Midbrain (tissue), 1 donor: Measurements from ENCODE around the gene XRCC5.
"Not testable (repeated sequence)": the region's sequence is repeated elsewhere in the genome, so short reads cannot be mapped to it uniquely, and the experiment has no call there.

ENCODE experiments used
- DNase-seq: peaks from one replicate; lab custom pipeline; 2025; lab: John Stamatoyannopoulos, UW

Gene XRCC5

DNA sequence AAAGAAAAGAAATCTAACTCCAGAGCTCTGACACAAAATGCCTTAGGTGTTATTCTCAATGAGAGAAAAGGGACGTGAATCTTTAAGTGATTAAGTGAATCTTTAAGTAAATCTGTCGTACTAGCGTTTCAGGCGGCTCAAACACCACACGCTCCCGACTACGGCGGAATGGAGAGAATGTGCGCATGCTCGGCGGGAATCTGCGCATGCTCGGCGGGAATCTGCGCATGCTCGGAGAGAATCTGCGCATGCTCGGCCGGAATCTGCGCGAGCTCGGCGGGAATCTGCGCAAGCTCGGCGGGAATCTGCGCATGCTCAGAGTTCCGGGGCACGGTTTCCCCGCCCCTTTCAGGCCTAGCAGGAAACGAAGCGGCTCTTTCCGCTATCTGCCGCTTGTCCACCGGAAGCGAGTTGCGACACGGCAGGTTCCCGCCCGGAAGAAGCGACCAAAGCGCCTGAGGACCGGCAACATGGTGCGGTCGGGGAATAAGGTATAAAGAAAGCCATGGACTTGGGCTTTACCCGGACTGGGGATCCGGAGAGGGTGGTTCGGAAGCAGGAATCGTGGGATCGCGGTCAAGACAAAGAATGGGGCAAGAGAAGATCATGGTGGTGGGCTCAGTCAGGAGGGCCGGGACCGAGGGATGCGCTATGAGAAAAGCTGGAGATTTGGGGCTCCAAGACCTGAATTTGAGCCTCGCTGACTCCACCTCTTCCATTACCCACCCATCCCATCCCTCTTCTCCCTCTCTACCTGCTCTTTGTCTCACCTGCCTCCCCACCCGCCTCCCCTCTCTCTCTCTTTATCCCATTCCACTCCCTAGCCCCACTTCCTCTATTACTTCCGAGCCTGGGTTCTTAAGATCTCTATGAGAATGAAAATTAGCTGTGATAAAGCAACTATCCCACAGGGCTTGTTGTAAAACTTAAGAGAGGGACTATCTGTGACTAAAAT is at the start of gene XRCC5:
XRCC5 (plus strand) TSS at position 382 of the 955 bp plus-strand sequence; CDS start at position 471, 89 bp downstream.
- DNase-seq: peak; percentile 93

DNA sequence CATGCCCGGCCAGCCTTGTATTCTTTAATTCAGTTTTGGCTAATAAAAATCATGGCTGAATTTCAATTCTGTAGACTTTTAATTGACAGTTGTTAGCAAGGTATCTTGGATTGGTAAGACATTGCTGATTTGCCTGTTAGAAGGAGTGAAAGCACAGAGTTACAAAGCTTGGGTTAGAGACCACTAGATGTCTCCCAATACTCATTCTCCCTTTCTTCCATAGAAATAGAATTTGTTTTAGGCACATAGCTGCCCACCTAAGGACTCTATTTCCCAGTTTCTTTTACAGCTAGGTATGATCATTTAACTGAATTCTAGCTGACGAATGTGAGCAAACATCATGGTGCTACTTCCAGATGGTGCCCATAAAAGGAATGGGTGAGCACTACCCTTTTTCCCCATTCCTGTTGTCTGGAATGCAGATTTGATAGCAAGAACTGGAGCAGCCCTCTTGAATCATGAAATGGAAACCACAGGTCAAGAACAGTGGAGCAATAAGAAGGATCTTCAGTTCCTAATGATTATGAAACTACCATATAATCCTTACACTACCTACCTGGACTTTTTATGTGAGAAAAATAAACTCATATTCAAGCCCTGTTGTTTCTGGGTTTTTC is 45.0 kb upstream of the XRCC5 start:
- DNase-seq: no peak

DNA sequence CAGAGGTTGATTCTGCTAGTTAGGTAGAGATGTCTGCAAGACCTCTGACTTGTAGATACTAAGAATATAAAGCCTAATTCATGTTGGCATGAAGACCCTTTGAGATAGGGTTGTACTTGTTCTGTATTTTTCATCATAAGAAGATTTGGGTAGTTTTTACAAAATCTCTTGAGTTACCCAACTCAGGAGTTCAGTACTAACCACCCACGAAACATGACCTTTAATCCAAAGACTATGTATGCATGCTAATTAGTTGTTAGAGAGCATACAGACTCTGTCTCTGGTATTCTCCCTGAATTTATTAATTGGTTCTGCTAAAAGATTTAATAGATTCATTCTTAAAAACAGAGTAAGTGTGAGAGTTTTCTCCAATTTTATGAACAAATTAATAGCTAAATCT is 44.5 kb upstream of the XRCC5 start:
- no peak for DNase-seq

DNA sequence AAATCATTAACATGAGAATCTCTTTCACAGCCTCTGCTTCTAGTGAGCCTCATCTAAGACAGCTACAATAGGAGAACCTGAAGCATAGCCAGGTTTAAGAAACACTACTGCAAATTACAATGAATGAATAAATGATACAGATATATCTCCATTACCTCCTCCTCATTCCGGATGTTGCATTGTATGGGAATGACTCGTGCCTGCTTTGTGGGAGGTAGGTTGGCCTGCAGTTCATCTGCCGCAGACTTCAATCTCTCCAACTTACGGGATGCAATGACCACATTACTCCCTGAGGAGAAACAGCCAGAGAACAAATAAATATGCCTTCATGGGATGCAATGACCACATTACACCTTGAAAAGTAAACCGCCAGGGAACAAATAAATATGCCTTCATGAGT is 42.9 kb upstream of the XRCC5 start:
- no peak for DNase-seq

DNA sequence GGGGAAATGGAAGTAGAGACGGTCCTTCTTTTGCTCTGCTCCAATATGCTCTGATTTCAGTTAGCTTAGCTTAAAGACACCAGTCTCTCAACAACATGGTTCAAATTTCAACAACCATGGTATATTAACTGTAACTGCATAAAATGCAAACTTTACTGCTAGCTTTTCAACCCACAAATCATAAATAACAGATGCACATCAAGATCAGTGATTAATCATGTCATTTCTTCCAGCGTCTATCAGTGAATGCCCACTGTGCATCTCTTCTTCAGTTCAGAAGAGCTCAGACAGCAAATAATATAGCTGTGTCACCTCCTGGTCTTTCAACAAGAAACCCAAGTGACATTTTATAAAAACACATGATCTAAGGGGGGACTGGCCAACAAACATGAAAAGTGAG is 40.1 kb upstream of the XRCC5 start:
- DNase-seq: no peak

DNA sequence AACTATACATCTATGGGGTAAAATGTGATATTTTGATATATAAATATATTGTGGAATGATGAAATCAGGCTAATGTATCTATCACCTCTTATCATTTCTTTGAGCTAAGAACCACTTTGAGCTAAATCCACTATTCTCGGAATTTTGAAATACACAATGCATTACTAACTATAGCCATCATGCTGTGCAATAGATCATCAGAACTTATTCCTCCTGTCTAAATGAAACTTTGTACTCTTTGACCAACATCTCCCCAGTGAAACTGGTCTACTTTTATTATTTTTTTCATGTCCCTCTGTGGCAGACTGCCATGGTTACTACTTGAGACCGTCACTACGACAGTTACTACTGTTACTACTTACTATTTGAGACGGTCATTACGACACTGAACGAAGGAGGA is 39.0 kb upstream of the XRCC5 start:
- no peak for DNase-seq

DNA sequence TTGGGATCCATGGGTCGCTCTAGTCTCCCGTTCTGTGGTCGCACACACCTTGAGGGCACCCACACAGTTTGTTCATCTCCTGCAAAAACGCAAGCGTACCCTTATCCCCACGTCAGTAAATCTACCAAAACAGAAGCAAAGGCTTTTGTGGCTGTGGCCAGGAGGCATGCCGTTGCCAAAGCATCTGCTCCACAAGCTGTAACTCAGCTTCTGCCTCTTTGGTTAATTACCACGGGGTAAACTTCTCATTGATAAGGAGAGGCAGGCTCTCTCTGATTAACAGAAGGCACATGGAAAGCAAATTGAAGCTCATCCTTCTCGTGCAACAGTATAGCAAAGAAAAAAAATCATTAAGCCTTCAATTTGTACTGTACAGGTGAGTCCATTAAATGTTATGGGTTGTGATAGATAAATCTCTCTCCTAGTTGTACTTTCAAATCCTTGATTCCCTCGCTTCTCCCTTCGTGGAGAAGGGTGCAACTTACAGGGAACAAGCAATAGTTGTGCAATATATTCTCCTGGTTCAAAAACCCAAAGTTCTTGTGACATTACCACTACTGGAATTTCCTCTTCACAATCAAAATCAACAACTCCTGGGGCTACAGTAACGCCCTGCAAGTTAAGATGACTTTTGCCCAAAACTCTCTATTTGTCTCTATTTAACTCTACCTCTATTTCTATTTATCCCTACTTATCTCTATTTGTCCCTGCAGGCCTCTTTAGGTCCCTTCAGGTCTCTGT is 37.9 kb upstream of the XRCC5 start:
- no peak for DNase-seq

DNA sequence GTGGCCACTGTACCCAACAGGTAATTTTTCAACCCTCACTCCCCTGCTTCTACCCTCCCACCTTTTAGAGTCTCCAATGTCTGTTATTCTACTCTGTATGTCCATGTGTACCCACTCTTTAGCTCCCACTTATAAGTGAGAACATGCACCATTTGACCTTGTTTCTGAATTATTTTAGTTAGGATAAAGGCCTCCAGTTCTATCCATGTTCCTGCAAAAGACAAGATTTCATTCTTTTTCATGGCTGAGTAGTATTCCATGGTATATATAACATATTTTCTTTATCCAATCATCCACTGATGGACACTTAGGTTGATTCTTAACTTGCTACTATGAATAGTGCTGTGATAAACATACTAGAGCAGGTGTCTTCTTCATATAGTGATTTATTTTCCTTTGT is 36.7 kb upstream of the XRCC5 start:
- no peak for DNase-seq

DNA sequence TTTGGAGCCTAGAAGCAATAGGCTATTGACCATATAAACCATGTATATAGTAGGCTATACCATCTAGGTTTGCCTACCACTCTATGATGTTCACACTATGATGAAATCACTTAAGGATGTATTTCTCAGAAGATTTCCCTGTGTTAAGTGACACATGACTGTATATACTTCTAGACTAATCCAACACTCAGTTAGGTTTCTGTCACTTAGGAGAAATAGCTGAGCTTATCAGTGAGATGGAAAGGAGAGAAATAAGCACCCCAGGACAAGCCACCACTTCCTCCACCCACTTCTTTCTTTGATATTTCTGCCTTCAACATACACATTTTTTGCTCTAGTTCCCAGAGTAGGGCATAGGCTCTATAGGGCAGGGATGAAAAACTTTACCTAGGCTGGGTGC is 35.4 kb upstream of the XRCC5 start:
- DNase-seq: no peak

DNA sequence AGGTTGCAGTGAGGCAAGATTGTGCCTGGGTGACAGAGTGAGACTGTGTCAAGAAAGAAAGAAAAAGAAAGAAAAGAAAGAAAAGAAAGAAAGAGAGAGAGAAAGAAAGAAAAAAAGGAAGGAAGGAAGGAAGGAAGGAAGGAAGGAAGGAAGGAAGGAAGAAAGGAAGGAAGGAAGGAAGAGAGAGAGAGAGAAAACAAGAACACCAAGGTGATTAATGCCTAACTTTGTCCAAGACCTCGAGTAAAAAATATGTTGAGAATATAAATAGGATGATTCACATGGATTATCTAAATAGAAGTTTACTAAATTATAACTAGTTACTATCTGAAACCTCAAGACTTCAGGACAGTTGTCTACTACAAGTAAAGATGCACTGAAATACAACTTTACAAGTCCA is 34.8 kb upstream of the XRCC5 start:
- no peak for DNase-seq

DNA sequence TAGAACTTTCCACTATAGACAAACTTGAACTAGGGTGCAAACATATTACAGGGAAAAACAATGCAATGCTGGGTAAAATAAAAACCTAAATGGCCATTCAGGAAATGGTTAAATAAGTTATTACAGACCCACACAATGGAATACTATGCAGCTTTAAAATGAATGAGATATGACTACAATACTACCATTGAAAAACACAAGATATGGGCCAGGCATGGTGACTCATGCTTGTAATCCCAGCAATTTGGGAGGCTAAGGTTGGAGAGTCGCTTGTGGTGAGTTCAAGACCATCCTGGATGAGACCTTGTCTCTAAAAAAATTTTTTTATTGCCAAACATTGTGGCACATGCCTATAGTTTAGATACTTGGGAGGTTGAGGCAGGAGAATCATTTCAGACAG is 34.4 kb upstream of the XRCC5 start:
- no peak for DNase-seq

DNA sequence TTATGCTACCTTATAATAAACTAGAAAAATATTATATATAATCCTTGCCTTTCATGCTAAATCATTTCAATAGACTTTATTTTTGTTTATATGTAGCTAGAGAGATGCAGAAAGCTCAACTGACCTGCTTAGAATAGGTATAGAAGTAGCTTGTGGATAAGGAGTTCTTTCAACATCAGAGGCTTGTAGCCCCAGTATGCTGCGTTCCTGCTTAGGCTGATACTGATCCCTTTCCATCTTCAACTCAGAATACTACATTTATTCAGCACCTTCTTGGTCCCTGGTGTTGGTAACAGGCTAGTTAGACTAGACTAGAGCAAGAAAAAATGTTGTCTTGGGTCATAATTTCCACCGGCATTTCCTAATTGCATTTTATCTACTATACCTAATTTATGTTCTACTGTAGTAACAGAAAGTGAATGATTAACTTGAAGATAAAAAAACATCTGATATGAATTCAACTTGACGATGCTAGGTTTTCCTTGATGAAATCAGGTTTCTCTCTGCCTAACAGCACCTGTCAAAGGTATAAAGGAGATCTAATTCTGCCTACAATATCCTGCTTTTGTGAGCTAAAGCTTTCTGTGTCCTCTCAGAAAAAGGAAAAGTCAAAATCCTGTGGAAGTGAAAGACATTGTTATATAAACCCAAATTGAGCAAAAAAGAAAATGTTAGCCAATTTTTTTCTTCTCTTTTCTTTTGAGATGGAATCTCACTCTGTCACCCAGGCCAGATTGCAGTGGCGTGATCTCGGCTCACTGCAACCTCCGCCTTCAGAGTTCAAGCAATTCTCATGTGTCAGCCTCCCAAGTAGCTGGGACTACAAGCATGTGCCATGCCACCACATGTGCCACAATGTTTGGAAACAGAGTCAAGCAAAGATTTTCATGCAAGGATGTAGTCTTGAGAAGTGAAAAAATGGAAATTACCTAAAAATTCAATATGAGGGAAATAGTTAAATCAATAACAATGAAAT is 33.4 kb upstream of the XRCC5 start:
- no peak for DNase-seq

DNA sequence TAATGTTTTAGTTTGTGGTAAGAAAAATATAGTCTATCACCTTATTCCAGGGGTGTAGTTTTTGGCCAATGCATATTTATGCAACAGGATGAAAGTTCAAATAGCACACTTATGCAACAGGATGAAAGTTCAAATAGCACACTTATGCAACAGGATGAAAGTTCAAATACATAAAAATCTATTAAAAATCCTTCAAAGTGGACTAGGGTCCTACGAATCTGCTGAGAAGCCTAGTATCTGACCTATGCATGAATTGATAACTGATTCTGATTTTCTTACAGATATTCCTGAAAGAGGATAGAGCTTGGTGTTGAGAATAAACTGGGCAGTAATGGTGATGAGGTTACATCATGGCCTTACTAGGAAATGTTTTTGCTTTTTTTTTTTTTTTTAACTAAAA is 30.4 kb upstream of the XRCC5 start:
- no peak for DNase-seq

DNA sequence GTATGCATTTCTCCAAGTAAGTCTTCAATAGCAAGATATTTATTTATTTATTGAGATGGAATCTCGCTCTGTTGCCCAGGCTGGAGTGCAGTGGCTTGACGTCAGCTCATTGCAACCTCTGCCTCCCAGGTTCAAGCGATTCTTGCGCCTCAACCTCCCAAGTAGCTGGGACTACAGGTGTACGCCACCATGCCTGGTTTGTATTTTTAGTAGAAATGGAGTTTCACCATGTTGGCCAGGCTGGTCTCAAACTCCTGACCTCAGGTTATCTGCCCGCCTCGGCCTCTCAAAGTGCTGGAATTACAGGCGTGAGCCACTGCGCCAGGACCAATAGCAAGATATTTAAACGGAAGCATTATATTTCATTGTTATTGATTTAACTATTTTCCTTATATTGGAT is 29.1 kb upstream of the XRCC5 start:
- not testable (repeated sequence) for DNase-seq

DNA sequence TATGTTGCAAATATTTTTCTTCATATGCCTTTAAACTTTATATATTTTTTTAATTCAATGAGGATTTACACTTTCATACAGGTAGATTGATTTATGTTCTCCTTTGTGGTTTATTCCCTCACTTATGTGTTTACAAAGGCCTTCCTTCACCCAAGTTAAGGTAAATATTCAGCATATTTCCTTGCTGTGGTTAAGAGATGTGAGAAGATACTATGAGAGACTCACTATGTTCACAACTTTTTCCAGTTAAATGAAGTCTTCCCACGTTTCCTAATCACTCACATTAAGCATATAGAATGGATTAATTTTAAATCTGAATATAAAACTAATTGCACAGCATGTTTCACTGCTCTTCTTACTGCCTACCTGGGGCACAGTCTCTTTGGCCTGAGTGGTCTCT is 28.1 kb upstream of the XRCC5 start:
- no peak for DNase-seq

DNA sequence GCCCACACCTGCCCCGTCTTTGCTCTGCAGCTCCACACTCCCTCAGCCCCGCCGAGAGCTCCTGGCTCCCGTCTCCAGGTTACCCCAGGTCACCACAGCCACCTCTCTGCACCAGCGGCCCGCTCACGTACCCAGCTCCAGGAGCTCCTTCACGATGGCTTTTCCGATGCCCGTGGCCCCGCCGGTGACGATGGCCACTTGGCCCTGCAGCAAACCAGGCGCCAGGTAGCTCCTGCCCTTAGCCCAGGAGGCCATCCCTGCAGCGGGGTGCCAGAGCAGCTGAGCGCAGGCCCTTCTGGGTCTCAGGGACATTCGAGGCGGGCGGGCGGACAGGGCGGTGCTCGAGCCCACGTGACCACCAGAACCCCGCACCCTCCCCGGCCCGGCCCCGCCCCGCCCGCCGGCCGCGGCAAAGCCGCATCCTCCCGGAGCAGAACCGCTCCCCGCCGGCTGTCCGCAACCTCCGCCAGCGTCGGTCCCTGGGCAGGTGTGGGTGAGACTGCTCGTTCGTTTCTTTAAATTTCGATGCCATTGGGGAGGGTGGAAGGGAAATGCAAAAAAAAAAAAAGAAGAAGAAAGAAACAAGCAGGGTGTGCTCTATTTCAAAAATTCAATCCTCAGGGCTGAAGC is 27.5 kb upstream of the XRCC5 start, which contains the start of the genes PECR and TMEM169:
PECR (minus strand) TSS at position 323 of the 630 bp plus-strand sequence; CDS start at position 255, 68 bp downstream.
TMEM169 (plus strand) TSS at position 433 of the 630 bp plus-strand sequence. CDS start 14,045 bp downstream, outside the sequence.
- DNase-seq: peak; percentile 90

DNA sequence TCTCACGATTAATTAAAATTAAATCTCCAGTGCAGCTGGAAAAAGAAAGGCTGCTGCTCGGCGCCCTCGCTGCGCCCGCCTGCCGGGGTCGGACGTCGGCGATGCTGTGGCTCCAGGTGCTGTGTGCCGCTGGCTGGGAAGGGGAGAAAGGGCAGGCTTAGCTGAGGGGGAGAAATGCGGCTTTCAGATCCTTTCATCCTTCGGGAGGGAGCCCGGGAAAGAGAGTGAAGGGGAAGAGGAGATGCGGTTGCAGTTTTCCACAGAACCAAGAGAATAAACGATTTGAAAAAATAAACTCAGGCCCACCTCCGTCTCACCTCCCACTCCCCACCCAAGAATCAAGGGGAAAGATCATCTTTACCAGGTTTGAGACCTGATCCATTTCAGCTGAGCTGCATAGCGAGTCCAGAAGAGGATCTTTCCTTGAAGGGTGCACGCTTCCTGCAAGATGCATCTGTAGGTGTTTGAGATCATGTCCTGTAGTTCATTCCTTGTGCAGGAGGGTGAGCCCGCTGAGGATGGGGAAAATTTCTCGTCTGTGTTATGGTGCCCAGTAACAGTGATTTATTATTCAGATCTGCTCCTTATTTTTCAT is 26.9 kb upstream of the XRCC5 start:
- DNase-seq: no peak

DNA sequence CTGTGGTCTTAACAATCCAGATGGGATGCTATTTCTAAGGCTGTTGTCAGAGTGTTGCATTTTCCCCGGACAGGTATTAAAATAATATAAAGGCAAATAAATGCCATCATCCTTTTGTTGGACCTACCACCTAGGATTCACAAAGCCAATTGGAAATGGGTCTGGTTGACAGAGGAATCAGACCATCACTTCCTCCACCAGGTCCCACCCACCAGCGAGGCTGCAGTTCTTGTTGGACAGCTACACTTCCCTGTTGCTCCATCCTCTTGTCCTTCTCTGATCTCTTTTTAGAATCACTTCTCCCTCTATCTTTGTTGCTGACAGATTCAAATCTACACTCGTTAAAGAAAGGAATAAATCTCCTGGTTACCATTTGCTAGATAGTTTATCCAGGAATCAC is 26.3 kb upstream of the XRCC5 start:
- DNase-seq: peak; percentile 45

DNA sequence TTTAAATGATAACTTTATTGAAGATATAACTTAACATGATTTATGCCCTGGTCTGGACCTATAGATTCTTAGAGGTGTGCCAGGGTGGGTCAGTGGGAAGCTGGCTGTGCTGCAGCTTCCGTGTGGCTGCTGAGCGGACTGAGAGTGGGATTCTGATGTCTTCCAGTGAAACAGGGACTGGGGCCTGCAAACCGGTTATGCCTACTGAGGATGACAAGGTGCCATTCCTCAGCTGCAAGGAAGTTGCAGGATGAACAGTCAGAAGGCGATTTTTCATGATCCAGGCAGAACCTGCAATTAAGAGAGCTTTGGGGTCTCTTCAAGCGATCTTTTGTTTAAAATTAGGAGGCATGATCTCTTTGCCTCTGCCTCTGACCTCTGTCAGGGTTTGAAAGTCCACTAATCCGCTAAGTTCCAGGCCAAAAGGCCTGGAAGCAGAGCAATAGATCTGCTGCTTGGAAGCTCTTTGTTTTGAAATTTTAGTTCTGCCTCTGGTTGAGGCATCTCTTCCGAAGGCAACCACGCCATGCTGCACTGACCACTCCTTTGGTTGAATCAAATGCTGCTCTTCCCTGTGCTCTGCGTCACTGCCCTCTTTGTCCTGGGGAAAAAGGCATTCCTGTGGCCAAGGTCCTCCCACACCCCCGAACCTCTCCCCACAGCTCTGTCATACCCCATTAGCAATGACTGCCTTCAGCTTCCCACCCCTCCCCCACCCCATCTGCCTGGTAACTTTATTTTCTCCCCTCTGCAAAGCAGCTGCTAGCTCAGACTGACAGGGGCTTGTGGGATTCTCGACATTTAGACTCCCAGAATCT is 25.5 kb upstream of the XRCC5 start:
- DNase-seq: no peak
